OCI-LY1 (cell line): ENCODE data around the gene MIEN1.

Experiments used
- H2AFZ ChIP-seq: fragments of 200-600 bp; sonication (generic), shearing (Covaris generic); 2 replicates; pipeline ENCODE4 v1.6.0; 2014; ENCODE audit warnings: antibody characterized with exemption, mild to moderate bottlenecking, low read length
- H3F3A ChIP-seq: fragments of 200-600 bp; sonication (generic), shearing (Covaris generic); 2 replicates; pipeline ENCODE4 v1.6.0; 2014; ENCODE audit warnings: mild to moderate bottlenecking, antibody characterized with exemption, low read length, moderate library complexity; ENCODE audit not compliant: insufficient read depth
- H3K27ac ChIP-seq: fragments of 200-600 bp; sonication (generic); 2 replicates; pipeline ENCODE4 v1.5.1; 2014; ENCODE audit warnings: low read length, mixed run types, mild to moderate bottlenecking, low read depth; ENCODE audit not compliant: poor library complexity, severe bottlenecking
- H3K27me3 ChIP-seq: fragments of 200-600 bp; sonication (generic); 2 replicates; pipeline ENCODE4 v1.6.0; 2014; ENCODE audit warnings: antibody characterized with exemption, mild to moderate bottlenecking, low read length, moderate library complexity; ENCODE audit not compliant: insufficient read depth
- H3K36me3 ChIP-seq: fragments of 200-600 bp; sonication (generic); 2 replicates; pipeline ENCODE4 v1.6.1; 2014; ENCODE audit warnings: mild to moderate bottlenecking, antibody characterized with exemption, low read length, moderate library complexity, mixed read lengths; ENCODE audit not compliant: insufficient read depth
- H3K4me1 ChIP-seq: fragments of 200-600 bp; sonication (generic); 2 replicates; pipeline ENCODE4 v1.5.1; 2014; ENCODE audit warnings: mild to moderate bottlenecking, low read length, moderate library complexity; ENCODE audit not compliant: insufficient read depth, severe bottlenecking
- H3K4me2 ChIP-seq: fragments of 200-600 bp; sonication (generic), shearing (Covaris generic); 2 replicates; pipeline ENCODE4 v1.6.1; 2014; ENCODE audit warnings: low read length
- H3K4me3 ChIP-seq: fragments of 200-600 bp; sonication (generic); 2 replicates; pipeline ENCODE4 v1.5.1; 2014; ENCODE audit warnings: low read length, low read depth, mild to moderate bottlenecking, mixed read lengths; ENCODE audit not compliant: poor library complexity, severe bottlenecking
- H3K79me2 ChIP-seq: fragments of 200-600 bp; shearing (Covaris generic); 2 replicates; pipeline ENCODE4 v1.6.1; 2016; ENCODE audit warnings: mixed run types, low read length, mixed read lengths; ENCODE audit not compliant: insufficient read depth
- H3K9ac ChIP-seq: fragments of 200-600 bp; sonication (generic), shearing (Covaris generic); 2 replicates; pipeline ENCODE4 v1.6.1; 2014; ENCODE audit warnings: mild to moderate bottlenecking, low read length, mixed read lengths
- H3K9me2 ChIP-seq: fragments of 200-600 bp; sonication (generic), shearing (Covaris generic); 2 replicates; pipeline ENCODE4 v1.6.1; 2014; ENCODE audit warnings: low read depth, mild to moderate bottlenecking, low read length, mixed read lengths
- H3K9me3 ChIP-seq: fragments of 200-600 bp; shearing (Covaris generic); 2 replicates; pipeline ENCODE4 v1.6.1; 2014; ENCODE audit warnings: low read length, mixed read lengths
- H4K20me1 ChIP-seq: fragments of 200-600 bp; sonication (generic), shearing (Covaris generic); 2 replicates; pipeline ENCODE4 v1.6.0; 2016; ENCODE audit warnings: mild to moderate bottlenecking, low read length; ENCODE audit not compliant: insufficient read depth
- CTCF ChIP-seq: fragments of 200-600 bp; sonication (generic), shearing (Covaris generic); IDR thresholded peaks from 2 replicates; pipeline ENCODE4 v1.5.1; 2017; ENCODE audit warnings: mild to moderate bottlenecking, antibody characterized with exemption, low read length, moderate library complexity, mixed read lengths
- EZH2 ChIP-seq: fragments of 200-600 bp; sonication (generic), shearing (Covaris generic); IDR thresholded peaks from 2 replicates; pipeline ENCODE4 v1.8.0; 2017; ENCODE audit warnings: borderline replicate concordance, mixed run types, mild to moderate bottlenecking, antibody characterized with exemption, low read length, moderate library complexity, mixed read lengths

Gene MIEN1

GRCh38 chr17:39709319-39709997, 20.9 kb downstream of the MIEN1 start:
- H3K9me2 ChIP-seq, result no peaks in the 10 kb centered on the region
- no peaks in the 10 kb centered on the region for H3K9me3 ChIP-seq
- no peaks in the 10 kb centered on the region for H3K27me3 ChIP-seq
- no peaks in the 10 kb centered on the region for H3K79me2 ChIP-seq
- H3K4me3 ChIP-seq, result no peak overlapping the region
- TF ChIP-seq CTCF, result no peak
- TF ChIP-seq EZH2, result no peak
- H3K36me3 ChIP-seq, result no peaks in the 10 kb centered on the region
- H3K4me1 ChIP-seq, result no peaks in the 10 kb centered on the region
- H4K20me1 ChIP-seq, result no peaks in the 10 kb centered on the region
- no peaks in the 10 kb centered on the region for H3F3A ChIP-seq
- H3K27ac ChIP-seq, result no peak overlapping the region
- H3K9ac ChIP-seq, result no peak overlapping the region
- no peak overlapping the region for H3K4me2 ChIP-seq
- no peak overlapping the region for H2AFZ ChIP-seq

- H3K27ac ChIP-seq, result no peak overlapping the region
Measured at GRCh38 chr17:39706921-39707337, 23.4 kb downstream of the MIEN1 start.

GRCh38 chr17:39706383-39706782, 23.9 kb downstream of the MIEN1 start:
- H3K4me2 ChIP-seq, result no peak overlapping the region
- H3K4me1 ChIP-seq, result no peaks in the 10 kb centered on the region
- no peak overlapping the region for H2AFZ ChIP-seq
- no peak overlapping the region for H3K9ac ChIP-seq
- no peaks in the 10 kb centered on the region for H3K9me2 ChIP-seq
- TF ChIP-seq CTCF (no peak), EZH2 (no peak)
- H3K9me3 ChIP-seq, result no peaks in the 10 kb centered on the region
- H3K27ac ChIP-seq, result no peak overlapping the region
- no peaks in the 10 kb centered on the region for H3F3A ChIP-seq
- no peaks in the 10 kb centered on the region for H3K27me3 ChIP-seq
- H4K20me1 ChIP-seq, result no peaks in the 10 kb centered on the region
- no peaks in the 10 kb centered on the region for H3K36me3 ChIP-seq
- no peak overlapping the region for H3K4me3 ChIP-seq
- no peaks in the 10 kb centered on the region for H3K79me2 ChIP-seq

More at GRCh38 chr17:39706921-39707337, 23.4 kb downstream of the MIEN1 start:
- no peaks in the 10 kb centered on the region for H3K9me2 ChIP-seq
- H3K9me3 ChIP-seq, result no peaks in the 10 kb centered on the region
- no peaks in the 10 kb centered on the region for H3K36me3 ChIP-seq
- no peaks in the 10 kb centered on the region for H3F3A ChIP-seq
- H3K9ac ChIP-seq, result no peak overlapping the region
- TF ChIP-seq EZH2 (no peak), CTCF (no peak)
- H3K4me2 ChIP-seq, result no peak overlapping the region
- no peaks in the 10 kb centered on the region for H3K4me1 ChIP-seq
- H3K27me3 ChIP-seq, result no peaks in the 10 kb centered on the region
- H3K79me2 ChIP-seq, result no peaks in the 10 kb centered on the region
- H4K20me1 ChIP-seq, result no peaks in the 10 kb centered on the region
- no peak overlapping the region for H2AFZ ChIP-seq
- H3K4me3 ChIP-seq, result no peak overlapping the region
